Astrocyte (in vitro differentiated cells and primary cell): ENCODE data around the gene SLC47A2. TPM values are rescaled to one million over a fixed set of nuclear protein-coding genes. Genes with fewer than 3 reads are reported as not detected.

Experiments
- DNase-seq: peaks from one replicate; pipeline ENCODE4 v3.0.0-alpha.2; 2010; ENCODE audit warnings: low read depth
- FAIRE-seq: peaks from 2 replicates; lab custom pipeline; 2011; peaks lifted over from hg19 to GRCh38; lab: Jason Lieb, UNC
- H2AFZ ChIP-seq: 2 replicates; pipeline ENCODE4 v1.6.0; 2012; ENCODE audit warnings: low read depth, low read length, inconsistent platforms
- H3K27ac ChIP-seq: 2 replicates; pipeline ENCODE4 v1.5.1; 2011; ENCODE audit warnings: low read depth, low read length, inconsistent platforms
- H3K27me3 ChIP-seq: 2 replicates; pipeline ENCODE4 v1.6.0; 2011; ENCODE audit warnings: low read length, inconsistent platforms; ENCODE audit not compliant: insufficient read depth
- H3K36me3 ChIP-seq: 2 replicates; pipeline ENCODE4 v1.5.1; 2011; ENCODE audit warnings: low read length, inconsistent platforms; ENCODE audit not compliant: insufficient read depth
- H3K4me1 ChIP-seq: 2 replicates; pipeline ENCODE4 v1.5.1; 2011; ENCODE audit warnings: low read length, inconsistent platforms; ENCODE audit not compliant: insufficient read depth
- H3K4me2 ChIP-seq: 2 replicates; pipeline ENCODE4 v1.6.0; 2012; ENCODE audit warnings: low read length, inconsistent platforms
- H3K4me3 ChIP-seq: 2 replicates; pipeline ENCODE4 v1.5.1; 2011; ENCODE audit warnings: low read depth, mild to moderate bottlenecking, low read length, inconsistent platforms; ENCODE audit not compliant: insufficient read depth
- H3K79me2 ChIP-seq: 2 replicates; pipeline ENCODE4 v1.6.0; 2012; ENCODE audit warnings: mild to moderate bottlenecking, low read length, inconsistent platforms; ENCODE audit not compliant: insufficient read depth
- H3K9ac ChIP-seq: 2 replicates; pipeline ENCODE4 v1.6.0; 2012; ENCODE audit warnings: mild to moderate bottlenecking, low read length, inconsistent platforms
- H3K9me3 ChIP-seq: 2 replicates; pipeline ENCODE4 v1.5.1; 2012; ENCODE audit warnings: low read depth, mild to moderate bottlenecking, low read length, inconsistent platforms; ENCODE audit not compliant: insufficient read depth
- H4K20me1 ChIP-seq: 2 replicates; pipeline ENCODE4 v1.6.0; 2012; ENCODE audit warnings: low read length, inconsistent platforms; ENCODE audit not compliant: insufficient read depth
- H3K27ac Mint-ChIP-seq: one replicate; pipeline ENCODE4 v1.8.0; 2021; ENCODE audit warnings: mild to moderate bottlenecking, mixed read lengths; ENCODE audit not compliant: unreplicated experiment
- H3K27me3 Mint-ChIP-seq: one replicate; pipeline ENCODE4 v1.8.0; 2021; ENCODE audit warnings: low read depth, mixed read lengths; ENCODE audit not compliant: unreplicated experiment
- H3K36me3 Mint-ChIP-seq: one replicate; pipeline ENCODE4 v1.8.0; 2021; ENCODE audit warnings: low read depth, mixed read lengths; ENCODE audit not compliant: unreplicated experiment
- H3K4me1 Mint-ChIP-seq: one replicate; pipeline ENCODE4 v1.8.0; 2021; ENCODE audit warnings: low read depth, mixed read lengths; ENCODE audit not compliant: unreplicated experiment
- H3K4me3 Mint-ChIP-seq: one replicate; pipeline ENCODE4 v1.8.0; 2021; ENCODE audit warnings: mild to moderate bottlenecking, moderate library complexity, mixed read lengths; ENCODE audit not compliant: unreplicated experiment
- H3K9me3 Mint-ChIP-seq: one replicate; pipeline ENCODE4 v1.8.0; 2021; ENCODE audit warnings: mild to moderate bottlenecking, mixed read lengths; ENCODE audit not compliant: unreplicated experiment
- EZH2 ChIP-seq: IDR thresholded peaks from 2 replicates; pipeline ENCODE4 v1.6.1; 2012; ENCODE audit warnings: mild to moderate bottlenecking, low read length, inconsistent platforms; ENCODE audit not compliant: insufficient read depth
- total RNA-seq: library from RNA; stranded (reverse); gene quantifications from 2 replicates; pipeline ENCODE4 v1.2.1, GENCODE V29; 2021
- TF ChIP-seq, protein P1 (sequence below): IDR thresholded peaks from 2 replicates; pipeline ENCODE4 v1.5.1; 2011; ENCODE audit warnings: low read depth, mild to moderate bottlenecking, inconsistent platforms, low read length, moderate library complexity; ENCODE audit not compliant: insufficient read depth

The SLC47A2 gene
- total RNA-seq, 1 donor from 2014 or later, result not detected

DNA sequence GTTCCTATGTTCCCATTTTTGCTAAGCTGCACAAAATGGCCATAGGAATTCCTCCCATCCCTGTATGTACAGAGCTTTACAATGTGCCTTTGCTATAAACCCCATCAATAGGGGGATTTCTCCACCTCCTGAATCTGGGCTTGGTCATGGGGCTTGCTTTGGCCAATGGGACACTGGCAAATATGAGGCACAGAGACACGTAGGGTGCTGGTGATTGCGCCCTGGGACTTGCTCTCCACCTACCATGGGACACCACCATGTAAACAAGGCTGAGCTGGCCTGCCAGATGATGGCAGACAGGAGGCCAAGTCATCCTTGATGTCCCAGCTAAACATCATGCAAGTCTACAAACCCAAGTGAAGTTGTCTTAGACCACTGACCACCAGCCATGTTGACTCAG lies 47.0 kb upstream of the SLC47A2 start:
- H3K4me1 ChIP-seq, result peaks cover 3% of the 10 kb centered on the region
- no peaks in the 10 kb centered on the region for H4K20me1 ChIP-seq
- H2AFZ ChIP-seq, result no peak overlapping the region
- no peak overlapping the region for H3K4me3 Mint-ChIP-seq
- no peak overlapping the region for H3K27ac ChIP-seq
- no peak overlapping the region for H3K4me2 ChIP-seq
- H3K27me3 Mint-ChIP-seq, result peaks cover 49% of the 10 kb centered on the region
- no peaks in the 10 kb centered on the region for H3K36me3 ChIP-seq
- H3K9me3 ChIP-seq, result no peaks in the 10 kb centered on the region
- FAIRE-seq, result no peak
- peaks cover 13% of the 10 kb centered on the region for H3K27me3 ChIP-seq
- no peak overlapping the region for H3K9ac ChIP-seq
- TF ChIP-seq, protein P1, sequence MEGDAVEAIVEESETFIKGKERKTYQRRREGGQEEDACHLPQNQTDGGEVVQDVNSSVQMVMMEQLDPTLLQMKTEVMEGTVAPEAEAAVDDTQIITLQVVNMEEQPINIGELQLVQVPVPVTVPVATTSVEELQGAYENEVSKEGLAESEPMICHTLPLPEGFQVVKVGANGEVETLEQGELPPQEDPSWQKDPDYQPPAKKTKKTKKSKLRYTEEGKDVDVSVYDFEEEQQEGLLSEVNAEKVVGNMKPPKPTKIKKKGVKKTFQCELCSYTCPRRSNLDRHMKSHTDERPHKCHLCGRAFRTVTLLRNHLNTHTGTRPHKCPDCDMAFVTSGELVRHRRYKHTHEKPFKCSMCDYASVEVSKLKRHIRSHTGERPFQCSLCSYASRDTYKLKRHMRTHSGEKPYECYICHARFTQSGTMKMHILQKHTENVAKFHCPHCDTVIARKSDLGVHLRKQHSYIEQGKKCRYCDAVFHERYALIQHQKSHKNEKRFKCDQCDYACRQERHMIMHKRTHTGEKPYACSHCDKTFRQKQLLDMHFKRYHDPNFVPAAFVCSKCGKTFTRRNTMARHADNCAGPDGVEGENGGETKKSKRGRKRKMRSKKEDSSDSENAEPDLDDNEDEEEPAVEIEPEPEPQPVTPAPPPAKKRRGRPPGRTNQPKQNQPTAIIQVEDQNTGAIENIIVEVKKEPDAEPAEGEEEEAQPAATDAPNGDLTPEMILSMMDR, result no peak
- TF ChIP-seq EZH2, result no peak
- no peak overlapping the region for H3K4me3 ChIP-seq
- DNase-seq, result no peak
- no peaks in the 10 kb centered on the region for H3K36me3 Mint-ChIP-seq
- H3K9me3 Mint-ChIP-seq, result peaks cover 2% of the 10 kb centered on the region
- H3K27ac Mint-ChIP-seq, result no peak overlapping the region
- no peaks in the 10 kb centered on the region for H3K4me1 Mint-ChIP-seq
- H3K79me2 ChIP-seq, result no peaks in the 10 kb centered on the region

DNA sequence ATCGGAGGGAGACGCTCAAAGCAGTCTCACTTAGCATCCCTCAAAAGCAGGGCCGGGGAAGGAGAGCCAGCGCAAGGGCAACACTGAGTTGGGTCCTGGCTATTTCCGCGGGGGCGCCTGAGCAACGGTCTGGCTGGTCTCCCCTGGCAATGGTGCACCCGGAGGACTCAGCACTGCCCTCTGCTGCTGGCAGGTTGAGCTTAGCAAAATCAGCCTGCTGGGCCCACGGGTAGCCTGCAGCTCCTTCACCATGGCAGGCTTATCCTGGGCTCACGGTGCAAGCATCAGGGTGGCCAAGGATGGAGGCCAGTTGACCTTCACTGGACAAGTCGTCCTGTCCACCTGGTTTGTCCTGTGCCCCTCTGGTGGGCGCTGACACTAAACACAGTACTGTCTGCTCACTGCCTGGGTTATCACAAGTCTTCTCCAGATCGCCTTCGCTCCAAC lies 46.2 kb upstream of the SLC47A2 start:
- H3K4me2 ChIP-seq, result peak overlapping the region; percentile 49
- Mint-ChIP-seq H3K4me1 (no peaks in the 10 kb centered on the region), H3K36me3 (no peaks in the 10 kb centered on the region), H3K27me3 (peaks cover 51% of the 10 kb centered on the region), H3K27ac (no peak overlapping the region), H3K9me3 (peaks cover 2% of the 10 kb centered on the region), H3K4me3 (no peak overlapping the region)
- no peaks in the 10 kb centered on the region for H3K36me3 ChIP-seq
- H3K9me3 ChIP-seq, result no peaks in the 10 kb centered on the region
- no peak overlapping the region for H3K9ac ChIP-seq
- H3K27me3 ChIP-seq, result peaks cover 13% of the 10 kb centered on the region
- H3K4me1 ChIP-seq, result peaks cover 3% of the 10 kb centered on the region
- no peak overlapping the region for H3K4me3 ChIP-seq
- H4K20me1 ChIP-seq, result no peaks in the 10 kb centered on the region
- no peak for FAIRE-seq
- H2AFZ ChIP-seq, result no peak overlapping the region
- DNase-seq, result peak; percentile 32
- H3K79me2 ChIP-seq, result no peaks in the 10 kb centered on the region
- TF ChIP-seq EZH2, result no peak
- TF ChIP-seq, protein P1, result peak; percentile 68
- H3K27ac ChIP-seq, result no peak overlapping the region

DNA sequence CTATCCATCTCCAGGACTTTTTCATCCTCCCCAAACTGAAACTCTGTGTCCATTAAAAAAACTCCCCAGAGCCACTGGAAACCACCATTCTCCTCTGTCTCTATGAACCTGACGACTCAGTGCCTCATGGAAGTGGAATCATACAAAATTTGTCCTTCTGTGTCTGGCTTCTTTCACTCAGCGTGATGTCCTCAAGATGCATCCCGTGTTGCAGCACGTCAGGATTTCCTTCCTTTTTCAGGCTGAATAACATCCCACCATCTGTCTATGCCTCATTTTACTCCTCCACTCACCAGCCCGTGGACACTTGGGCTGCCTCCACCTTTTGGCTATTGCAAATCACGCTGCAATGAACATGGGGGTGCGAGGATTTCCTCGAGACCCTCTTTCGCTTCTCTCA lies 44.4 kb upstream of the SLC47A2 start:
- peaks cover 3% of the 10 kb centered on the region for H3K4me1 ChIP-seq
- TF ChIP-seq EZH2, result no peak
- TF ChIP-seq, protein P1, result no peak
- H3K36me3 ChIP-seq, result no peaks in the 10 kb centered on the region
- H3K27me3 ChIP-seq, result peaks cover 15% of the 10 kb centered on the region
- no peaks in the 10 kb centered on the region for H3K4me1 Mint-ChIP-seq
- no peaks in the 10 kb centered on the region for H3K36me3 Mint-ChIP-seq
- no peaks in the 10 kb centered on the region for H3K79me2 ChIP-seq
- no peak overlapping the region for H3K4me3 Mint-ChIP-seq
- H3K4me2 ChIP-seq, result no peak overlapping the region
- no peak overlapping the region for H2AFZ ChIP-seq
- no peaks in the 10 kb centered on the region for H4K20me1 ChIP-seq
- H3K9me3 ChIP-seq, result no peaks in the 10 kb centered on the region
- FAIRE-seq, result no peak
- no peak overlapping the region for H3K27ac ChIP-seq
- H3K4me3 ChIP-seq, result no peak overlapping the region
- no peak overlapping the region for H3K27ac Mint-ChIP-seq
- peaks cover 57% of the 10 kb centered on the region for H3K27me3 Mint-ChIP-seq
- H3K9me3 Mint-ChIP-seq, result peaks cover 2% of the 10 kb centered on the region
- H3K9ac ChIP-seq, result no peak overlapping the region
- no peak for DNase-seq
